A549 (cell line): ENCODE data around the gene CHRNB2.

Experiments
- CHD2 ChIP-seq: fragments of 150-350 bp; IDR thresholded peaks from 2 replicates; pipeline ENCODE4 v1.6.1; 2014; ENCODE audit warnings: low read length; ENCODE audit not compliant: partially characterized antibody
- EP300 ChIP-seq, 2 experiments: fragments of >200 bp; sonication (Bioruptor Twin); formaldehyde crosslinking; IDR thresholded peaks; 2 replicates in 1 of 2; 3 replicates in 1 of 2; pipeline ENCODE4 v1.6.1; 2016 to 2017
- JUN ChIP-seq, 2 experiments: fragments of >200 bp; sonication (Bioruptor Twin); formaldehyde crosslinking; IDR thresholded peaks; 2 replicates in 1 of 2; 3 replicates in 1 of 2; pipeline ENCODE4 v1.6.1; 2016 to 2017
- KDM1A ChIP-seq: fragments of 200-600 bp; sonication (generic); IDR thresholded peaks from 2 replicates; pipeline ENCODE4 v1.6.1; 2016; ENCODE audit warnings: low read depth, mild to moderate bottlenecking
- POLR2A ChIP-seq: IDR thresholded peaks from 2 replicates; pipeline ENCODE4 v1.6.1; 2012; ENCODE audit warnings: mild to moderate bottlenecking, low read length
- RFX5 ChIP-seq: fragments of 450-650 bp; IDR thresholded peaks from 2 replicates; pipeline ENCODE4 v1.7.1; 2014; ENCODE audit warnings: antibody characterized with exemption, mild to moderate bottlenecking, moderate library complexity
- TF ChIP-seq, protein P1 (sequence below): fragments of >200 bp; sonication (Bioruptor Twin); formaldehyde crosslinking; IDR thresholded peaks from 3 replicates; pipeline ENCODE4 v1.5.1; 2016

DNA sequence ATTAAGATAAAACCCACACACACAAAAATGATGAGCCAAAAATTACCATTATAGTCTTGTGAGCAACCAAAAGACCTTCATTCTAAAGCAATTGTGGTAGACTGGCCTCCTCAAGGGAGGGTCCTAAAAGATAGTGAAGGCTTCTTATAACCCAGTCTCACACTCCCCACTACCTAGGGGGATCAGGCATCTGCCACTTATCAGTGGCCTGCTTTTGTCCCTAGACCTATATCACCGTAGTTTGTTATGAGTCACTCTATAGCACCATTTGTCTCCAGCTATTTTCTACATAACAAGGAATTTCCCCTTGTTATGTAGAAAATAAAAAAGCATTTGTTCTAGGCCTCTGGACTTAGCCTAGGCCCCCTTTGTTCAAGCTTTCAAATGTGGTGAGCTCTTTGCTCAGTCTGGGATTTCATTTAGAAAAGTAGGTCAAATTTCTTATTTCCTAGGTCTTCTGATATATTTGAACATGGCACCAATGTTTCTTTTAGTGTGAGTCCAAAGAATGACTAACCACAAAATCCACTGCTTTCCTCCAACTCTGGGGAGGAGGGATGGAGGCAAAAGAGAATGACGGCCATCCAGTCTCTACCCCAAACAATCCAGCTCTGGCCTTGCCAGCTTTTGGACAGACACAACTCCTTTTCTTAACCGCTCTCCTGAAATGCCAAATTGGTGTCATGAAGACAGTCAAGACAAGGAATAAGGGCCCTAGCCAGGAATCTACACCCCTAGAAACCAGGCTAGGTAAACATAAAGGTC lies 31.5 kb downstream of the CHRNB2 start:
- TF ChIP-seq, protein P1, sequence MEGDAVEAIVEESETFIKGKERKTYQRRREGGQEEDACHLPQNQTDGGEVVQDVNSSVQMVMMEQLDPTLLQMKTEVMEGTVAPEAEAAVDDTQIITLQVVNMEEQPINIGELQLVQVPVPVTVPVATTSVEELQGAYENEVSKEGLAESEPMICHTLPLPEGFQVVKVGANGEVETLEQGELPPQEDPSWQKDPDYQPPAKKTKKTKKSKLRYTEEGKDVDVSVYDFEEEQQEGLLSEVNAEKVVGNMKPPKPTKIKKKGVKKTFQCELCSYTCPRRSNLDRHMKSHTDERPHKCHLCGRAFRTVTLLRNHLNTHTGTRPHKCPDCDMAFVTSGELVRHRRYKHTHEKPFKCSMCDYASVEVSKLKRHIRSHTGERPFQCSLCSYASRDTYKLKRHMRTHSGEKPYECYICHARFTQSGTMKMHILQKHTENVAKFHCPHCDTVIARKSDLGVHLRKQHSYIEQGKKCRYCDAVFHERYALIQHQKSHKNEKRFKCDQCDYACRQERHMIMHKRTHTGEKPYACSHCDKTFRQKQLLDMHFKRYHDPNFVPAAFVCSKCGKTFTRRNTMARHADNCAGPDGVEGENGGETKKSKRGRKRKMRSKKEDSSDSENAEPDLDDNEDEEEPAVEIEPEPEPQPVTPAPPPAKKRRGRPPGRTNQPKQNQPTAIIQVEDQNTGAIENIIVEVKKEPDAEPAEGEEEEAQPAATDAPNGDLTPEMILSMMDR: no peak
- TF ChIP-seq KDM1A (no peak), POLR2A (no peak), JUN (IDR thresholded peaks at IDR 0.05) (no peak), EP300 (IDR thresholded peaks at IDR 0.05) (no peak), CHD2 (no peak), RFX5 (no peak)
